ENCODE results near the gene TGFB2. TPM values are rescaled to one million over a fixed set of nuclear protein-coding genes. Genes with fewer than 3 reads are reported as not detected.

The TGFB2 gene
- total RNA-seq, 1 experiment from 2014 or later: not detected

DNA sequence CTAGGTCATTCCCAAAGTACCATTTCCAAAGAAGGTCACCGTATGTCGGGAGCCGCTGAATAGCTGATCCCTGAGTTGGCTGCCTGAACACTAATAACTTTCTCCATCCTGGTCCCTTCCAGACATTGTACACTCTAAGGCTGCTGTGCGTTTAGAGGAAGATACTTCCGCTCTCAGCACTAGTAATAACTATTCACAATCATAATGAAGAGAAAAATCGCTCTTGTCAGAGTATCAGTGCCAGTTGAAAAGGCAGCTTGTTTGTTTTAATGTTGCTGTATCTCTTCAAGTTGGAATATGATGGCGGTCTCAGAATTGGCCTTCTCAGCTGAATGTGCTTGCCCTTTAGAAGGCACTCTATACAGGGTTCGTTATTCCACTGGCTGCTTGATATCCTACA, 43.5 kb downstream of the TGFB2 start:
- H2BK12ac ChIP-seq (ENCODE audit: insufficient read length, low read depth, low read length): no peak overlapping the region
- Mint-ChIP-seq H3K36me3 (ENCODE audit: insufficient read depth in 1 of 3, low read depth in 3 of 3) (no peaks in the 10 kb centered on the region), H3K27me3 (ENCODE audit: low read depth) (no peaks in the 10 kb centered on the region), H3K9me3 (no peaks in the 10 kb centered on the region), H3K4me1 (no peaks in the 10 kb centered on the region), H3K4me3 (no peak overlapping the region), H3K27ac (no peak overlapping the region)
- H3T11ph ChIP-seq (ENCODE audit: low read length): no peak overlapping the region
- no peak overlapping the region for H2AFZ ChIP-seq (ENCODE audit: low read length)
- H3K23me2 ChIP-seq (ENCODE audit: insufficient read length, low read depth, low read length, poor library complexity, severe bottlenecking): no peaks in the 10 kb centered on the region
- TF ChIP-seq, protein P1, sequence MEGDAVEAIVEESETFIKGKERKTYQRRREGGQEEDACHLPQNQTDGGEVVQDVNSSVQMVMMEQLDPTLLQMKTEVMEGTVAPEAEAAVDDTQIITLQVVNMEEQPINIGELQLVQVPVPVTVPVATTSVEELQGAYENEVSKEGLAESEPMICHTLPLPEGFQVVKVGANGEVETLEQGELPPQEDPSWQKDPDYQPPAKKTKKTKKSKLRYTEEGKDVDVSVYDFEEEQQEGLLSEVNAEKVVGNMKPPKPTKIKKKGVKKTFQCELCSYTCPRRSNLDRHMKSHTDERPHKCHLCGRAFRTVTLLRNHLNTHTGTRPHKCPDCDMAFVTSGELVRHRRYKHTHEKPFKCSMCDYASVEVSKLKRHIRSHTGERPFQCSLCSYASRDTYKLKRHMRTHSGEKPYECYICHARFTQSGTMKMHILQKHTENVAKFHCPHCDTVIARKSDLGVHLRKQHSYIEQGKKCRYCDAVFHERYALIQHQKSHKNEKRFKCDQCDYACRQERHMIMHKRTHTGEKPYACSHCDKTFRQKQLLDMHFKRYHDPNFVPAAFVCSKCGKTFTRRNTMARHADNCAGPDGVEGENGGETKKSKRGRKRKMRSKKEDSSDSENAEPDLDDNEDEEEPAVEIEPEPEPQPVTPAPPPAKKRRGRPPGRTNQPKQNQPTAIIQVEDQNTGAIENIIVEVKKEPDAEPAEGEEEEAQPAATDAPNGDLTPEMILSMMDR (conservative IDR thresholded peaks at IDR 0.05): no peak
- no peak overlapping the region for H4K91ac ChIP-seq (ENCODE audit: insufficient read length, low read depth, low read length)
- H3K27ac ChIP-seq (ENCODE audit: insufficient read length, low read depth, low read length): no peak overlapping the region
- H4K20me1 ChIP-seq (ENCODE audit: control insufficient read depth, insufficient read depth, insufficient read length): no peaks in the 10 kb centered on the region
- no peak overlapping the region for H3K14ac ChIP-seq (ENCODE audit: insufficient read depth, low read length)
- no peaks in the 10 kb centered on the region for H3K4me1 ChIP-seq (ENCODE audit: insufficient read depth, low read length)
- H2BK20ac ChIP-seq (ENCODE audit: low read depth, low read length, poor library complexity, severe bottlenecking): no peak overlapping the region
- H3K9ac ChIP-seq (ENCODE audit: extremely low read depth, insufficient read length, low read length): no peak overlapping the region
- H2BK15ac ChIP-seq (ENCODE audit: low read depth, low read length): no peak overlapping the region
- H3K79me2 ChIP-seq (ENCODE audit: insufficient read depth, low read length): no peaks in the 10 kb centered on the region
- no peak overlapping the region for H3K18ac ChIP-seq (ENCODE audit: insufficient read length, low read depth, low read length)
- H4K5ac ChIP-seq (ENCODE audit: insufficient read length, low read depth, low read length): no peak overlapping the region
- H3K4me2 ChIP-seq (ENCODE audit: insufficient read depth, insufficient read length, low read length): no peak overlapping the region
- H3K79me1 ChIP-seq (ENCODE audit: insufficient read depth, low read depth, low read length, poor library complexity, severe bottlenecking): no peaks in the 10 kb centered on the region
- no peak for DNase-seq
- H3K56ac ChIP-seq (ENCODE audit: insufficient read length, low read depth, low read length): no peak overlapping the region
- no peak overlapping the region for H2AK5ac ChIP-seq (ENCODE audit: insufficient read length, low read length)
- WGBS (ENCODE audit: extremely low coverage, insufficient read length, low lambda C conversion rate): no CpG with 5 or more reads among the region's 8 CpGs
- no peak overlapping the region for H2BK120ac ChIP-seq (ENCODE audit: low read depth, low read length, poor library complexity, severe bottlenecking)
- no peak overlapping the region for H3K23ac ChIP-seq (ENCODE audit: insufficient read length, low read depth, low read length)
- no peak overlapping the region for H2BK5ac ChIP-seq (ENCODE audit: insufficient read length, low read length)
- no peaks in the 10 kb centered on the region for H3K9me3 ChIP-seq (ENCODE audit: control insufficient read depth, low read depth, low read length)
- no peak overlapping the region for H3K4ac ChIP-seq (ENCODE audit: low read depth, low read length)
- no peaks in the 10 kb centered on the region for H3K27me3 ChIP-seq (ENCODE audit: insufficient read depth, low read length)
- no peak overlapping the region for H4K8ac ChIP-seq (replicated peaks; ENCODE audit: insufficient read length, low read depth, low read length)
